GM18870 (cell line): Measurements from ENCODE around the gene SEC31A.

ENCODE experiments used
- ATAC-seq: cut with Tn5 transposase; IDR thresholded peaks from one replicate; pipeline ENCODE4 v1.9.1; 2021; ENCODE audit warnings: moderate library complexity; ENCODE audit not compliant: unreplicated experiment

The SEC31A gene

GRCh38 chr4:82797040-82797404, 93.9 kb downstream of the SEC31A start:
- ATAC-seq, result no peak

DNA sequence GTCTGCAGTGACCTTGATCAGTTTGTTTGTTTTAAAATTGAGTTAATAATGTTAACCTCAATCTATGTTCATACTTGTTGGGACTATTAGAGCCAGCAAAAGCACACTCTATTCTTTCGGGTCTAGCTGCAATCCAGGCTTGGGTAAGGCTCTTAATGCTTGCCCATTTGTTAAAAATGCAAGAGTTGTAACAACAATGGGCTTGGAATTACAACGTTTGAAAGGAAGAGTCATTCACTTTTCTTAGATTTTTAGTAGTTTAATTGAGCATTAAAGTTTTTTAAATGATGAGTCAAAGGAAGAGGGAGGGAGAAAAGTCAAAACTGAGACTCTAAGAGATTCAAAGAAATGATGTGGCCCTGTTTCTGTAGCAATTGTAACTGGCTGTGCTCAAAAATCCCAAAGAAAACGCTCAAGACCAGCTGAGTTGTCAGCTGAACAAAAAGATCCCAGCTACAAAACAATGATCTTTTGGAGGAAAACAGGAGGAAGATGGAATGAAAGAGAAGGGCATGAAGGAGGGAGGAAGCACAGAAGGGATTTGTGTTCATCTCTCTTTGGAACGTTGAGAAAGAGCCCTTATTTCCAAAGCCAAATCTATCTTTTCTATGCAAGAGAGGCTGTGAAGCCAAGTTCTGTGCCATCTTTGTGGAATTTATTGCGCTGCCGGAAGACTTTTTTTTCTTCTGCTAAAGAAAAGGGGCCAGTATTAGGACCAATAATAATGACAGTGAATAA, 97.9 kb downstream of the SEC31A start:
- no peak for ATAC-seq

- no peak for ATAC-seq
Measured at GRCh38 chr4:82791179-82791578, 99.8 kb downstream of the SEC31A start.

GRCh38 chr4:82790060-82790660, 100.8 kb downstream of the SEC31A start:
- ATAC-seq, result no peak

DNA sequence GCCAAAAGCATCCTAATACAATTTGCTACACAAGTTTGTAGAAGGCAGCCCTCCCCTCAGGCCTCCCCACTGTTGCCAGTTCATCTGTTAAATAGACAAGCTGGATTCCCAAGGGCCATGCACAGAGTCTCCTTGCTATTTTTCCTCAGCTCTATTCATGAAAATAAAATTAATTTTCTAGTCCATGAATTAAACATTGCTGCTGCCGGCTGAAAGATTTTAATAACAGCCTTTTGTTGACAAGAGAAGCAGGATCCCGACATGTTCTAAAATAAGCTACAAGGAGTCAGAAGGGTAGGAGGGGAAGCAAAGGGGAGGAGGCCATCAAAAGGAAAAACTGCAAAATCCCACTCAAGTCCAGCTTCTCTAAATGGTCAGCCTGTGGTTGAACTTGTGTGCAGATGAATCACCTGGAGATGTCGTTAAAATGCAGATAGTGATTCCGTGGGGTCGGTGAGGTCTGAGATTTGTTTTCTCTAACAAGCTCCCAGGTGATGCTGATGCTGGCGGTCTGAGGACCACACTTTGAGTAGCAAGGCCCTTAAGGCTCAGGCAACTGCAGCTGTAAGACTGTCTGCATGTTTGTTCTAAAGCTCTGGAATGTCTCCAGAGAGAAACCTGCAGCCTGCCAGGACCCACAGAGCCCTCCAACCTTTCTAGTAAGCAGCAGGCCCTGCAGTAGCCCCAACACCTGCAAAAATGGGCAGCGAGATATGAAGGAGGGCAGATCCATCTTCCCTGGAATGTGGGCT, 101.8 kb downstream of the SEC31A start:
- ATAC-seq, result no peak

- ATAC-seq, result no peak
Measured at GRCh38 chr4:82787342-82787741, 103.6 kb downstream of the SEC31A start.

GRCh38 chr4:82786828-82787227, 104.1 kb downstream of the SEC31A start:
- ATAC-seq, result no peak

GRCh38 chr4:82785611-82786400, 105.1 kb downstream of the SEC31A start:
- ATAC-seq, result no peak

GRCh38 chr4:82784681-82785610, 106.0 kb downstream of the SEC31A start:
- no peak for ATAC-seq

- ATAC-seq, result no peak
Measured at GRCh38 chr4:82782626-82783345, 108.2 kb downstream of the SEC31A start.

DNA sequence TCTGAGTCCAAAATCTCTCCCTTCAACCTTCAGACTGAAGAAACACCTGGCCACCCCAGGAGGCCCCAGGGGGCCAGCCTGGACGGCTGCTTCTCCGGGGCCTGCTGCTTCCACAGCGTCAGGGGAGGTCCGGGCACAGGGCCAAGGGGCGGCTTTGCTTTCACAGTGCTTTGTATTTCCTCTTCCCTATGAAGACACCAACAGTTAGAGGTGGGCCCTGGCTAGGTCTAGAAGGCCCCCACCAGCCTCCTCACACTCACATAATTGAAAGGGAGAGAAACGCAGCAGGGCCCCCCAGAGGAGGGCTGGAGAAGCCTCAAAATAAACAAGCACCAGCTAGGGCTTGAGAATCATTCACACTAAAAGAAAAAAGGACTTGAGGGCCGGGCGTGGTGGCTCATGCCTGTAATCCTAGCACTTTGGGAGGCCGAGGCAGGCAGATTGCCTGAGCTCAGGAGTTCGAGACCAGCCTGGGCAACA, 110.2 kb downstream of the SEC31A start:
- no peak for ATAC-seq

- no peak for ATAC-seq
Measured at GRCh38 chr4:82780170-82780751, 110.7 kb downstream of the SEC31A start.

DNA sequence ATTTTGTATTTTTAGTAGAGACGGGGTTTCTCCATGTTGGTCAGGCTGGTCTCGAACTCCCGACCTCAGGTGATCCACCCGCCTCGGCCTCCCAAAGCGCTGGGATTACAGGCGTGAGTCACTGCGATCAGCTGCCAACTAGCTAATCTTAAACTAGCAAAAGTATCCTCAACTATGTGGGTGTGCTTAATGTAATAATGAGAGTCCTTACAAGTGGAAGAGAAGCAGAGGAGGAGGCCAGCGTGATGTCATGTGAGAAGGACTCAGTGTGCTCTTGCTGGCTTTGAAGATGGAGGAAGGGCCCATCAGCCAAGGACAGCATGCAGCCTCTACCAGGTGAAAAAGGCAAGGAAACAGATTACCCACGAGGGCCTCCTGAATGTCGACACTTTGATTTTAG, 111.9 kb downstream of the SEC31A start:
- no peak for ATAC-seq

GRCh38 chr4:82777857-82778525, 113.0 kb downstream of the SEC31A start:
- no peak for ATAC-seq

GRCh38 chr4:82776925-82777542, 113.9 kb downstream of the SEC31A start:
- no peak for ATAC-seq

GRCh38 chr4:82775243-82775642, 115.7 kb downstream of the SEC31A start:
- no peak for ATAC-seq

DNA sequence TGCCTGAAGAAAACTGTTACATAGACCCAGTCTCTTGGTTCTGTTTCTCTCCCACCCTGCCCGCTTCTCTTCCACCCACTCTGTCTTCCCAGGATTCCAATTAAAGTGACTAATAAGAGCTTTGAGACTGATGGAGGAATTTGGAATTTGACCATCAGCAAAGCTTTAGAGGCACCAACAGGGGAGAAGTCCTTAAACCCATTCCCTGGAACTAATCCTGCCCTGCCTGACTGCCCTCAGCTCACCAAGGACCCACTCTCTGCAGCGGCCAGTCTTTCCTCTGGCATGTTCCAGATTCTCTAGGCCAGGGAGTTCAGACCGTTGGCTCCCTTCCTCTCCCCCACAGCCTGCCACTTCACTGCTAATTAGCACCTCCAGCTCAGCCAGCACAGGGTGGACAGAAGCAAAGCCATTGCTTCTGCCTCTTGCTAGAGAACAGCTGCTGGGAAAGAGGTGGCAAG, 116.2 kb downstream of the SEC31A start:
- ATAC-seq, result no peak

GRCh38 chr4:82773057-82773456, 117.9 kb downstream of the SEC31A start:
- ATAC-seq, result no peak
